PC-3 (cell line): ENCODE measurements around the gene SNX17.

Source experiments
- EZH2phosphoT487 ChIP-seq: fragments of 300-600 bp; sonication (generic); IDR thresholded peaks from 2 replicates; pipeline ENCODE4 v1.6.1; 2018; ENCODE audit warnings: mild to moderate bottlenecking, antibody characterized with exemption, low read length, borderline replicate concordance
- TF ChIP-seq, protein P1 (sequence below): fragments of 300-600 bp; sonication (generic); conservative IDR thresholded peaks from 2 replicates; pipeline ENCODE4 v1.5.1; 2017; ENCODE audit warnings: antibody characterized with exemption, low read depth, mild to moderate bottlenecking, low read length

DNA sequence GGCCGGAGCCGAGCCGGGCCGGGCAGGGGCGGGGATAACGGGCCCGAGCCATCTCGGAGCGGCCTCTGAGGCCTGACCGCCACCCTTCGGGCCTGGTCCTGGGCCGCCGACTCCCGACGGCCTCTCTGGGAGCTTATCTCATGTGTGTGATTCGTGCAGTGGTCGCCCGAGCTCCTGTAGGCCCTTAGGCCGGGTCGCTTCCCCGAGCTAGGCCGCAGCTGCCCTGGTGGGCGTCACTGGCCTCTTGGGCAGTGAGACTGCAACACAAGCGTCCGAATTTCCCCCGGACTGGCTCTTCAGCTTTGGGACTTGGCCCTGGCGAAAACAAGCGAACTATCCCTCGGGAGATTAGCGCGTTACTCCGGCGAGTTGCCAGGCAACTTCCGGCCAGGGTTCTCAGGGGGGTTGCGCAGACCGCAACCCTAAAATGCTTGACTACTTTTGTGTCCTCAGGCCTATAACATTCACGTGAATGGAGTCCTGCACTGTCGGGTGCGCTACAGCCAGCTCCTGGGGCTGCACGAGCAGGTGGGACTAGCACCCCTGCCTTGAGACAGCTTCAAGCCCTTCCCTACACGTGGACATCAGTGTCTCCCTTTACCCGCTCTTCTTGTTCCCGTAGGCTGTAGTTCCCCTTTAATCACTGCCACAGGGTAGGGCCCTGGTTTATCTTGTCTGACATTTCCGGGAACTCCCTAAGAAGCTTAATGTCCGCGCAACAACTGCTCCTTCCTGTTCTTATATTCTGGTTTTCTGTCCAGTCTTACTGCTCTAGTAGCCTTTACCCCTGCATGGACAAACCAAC lies 602 bp downstream of the SNX17 start:
- TF ChIP-seq, protein P1, sequence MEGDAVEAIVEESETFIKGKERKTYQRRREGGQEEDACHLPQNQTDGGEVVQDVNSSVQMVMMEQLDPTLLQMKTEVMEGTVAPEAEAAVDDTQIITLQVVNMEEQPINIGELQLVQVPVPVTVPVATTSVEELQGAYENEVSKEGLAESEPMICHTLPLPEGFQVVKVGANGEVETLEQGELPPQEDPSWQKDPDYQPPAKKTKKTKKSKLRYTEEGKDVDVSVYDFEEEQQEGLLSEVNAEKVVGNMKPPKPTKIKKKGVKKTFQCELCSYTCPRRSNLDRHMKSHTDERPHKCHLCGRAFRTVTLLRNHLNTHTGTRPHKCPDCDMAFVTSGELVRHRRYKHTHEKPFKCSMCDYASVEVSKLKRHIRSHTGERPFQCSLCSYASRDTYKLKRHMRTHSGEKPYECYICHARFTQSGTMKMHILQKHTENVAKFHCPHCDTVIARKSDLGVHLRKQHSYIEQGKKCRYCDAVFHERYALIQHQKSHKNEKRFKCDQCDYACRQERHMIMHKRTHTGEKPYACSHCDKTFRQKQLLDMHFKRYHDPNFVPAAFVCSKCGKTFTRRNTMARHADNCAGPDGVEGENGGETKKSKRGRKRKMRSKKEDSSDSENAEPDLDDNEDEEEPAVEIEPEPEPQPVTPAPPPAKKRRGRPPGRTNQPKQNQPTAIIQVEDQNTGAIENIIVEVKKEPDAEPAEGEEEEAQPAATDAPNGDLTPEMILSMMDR: no peak
- no peak for TF ChIP-seq EZH2phosphoT487
